Aorta (tissue), 5 donors: ENCODE data around the gene SIM1. TPM values are rescaled to one million over a fixed set of nuclear protein-coding genes. Genes with fewer than 3 reads are reported as not detected.
A peak's percentile ranks its signal among the peaks of the same experiment; 100 is the strongest.

ENCODE experiments used
- ATAC-seq: fragments of 200-7000 bp; cut with Tn5 transposase; one replicate; pipeline ENCODE4 v1.9.1; 2022; ENCODE audit warnings: moderate library complexity; ENCODE audit not compliant: low FRiP score
- DNase-seq, 2 donors: peaks; one replicate each; pipeline ENCODE4 v3.0.0-alpha.2; 2020
- H3K27ac ChIP-seq, 2 donors: one replicate each; pipeline ENCODE4 v1.5.1; 2013; ENCODE audit warnings: low read length in 2 of 2, mild to moderate bottlenecking in 2 of 2, moderate library complexity in 2 of 2, control low read depth in 1 of 2, inconsistent platforms in 1 of 2, low read depth in 1 of 2
- H3K27me3 ChIP-seq, 2 donors: one replicate each; pipeline ENCODE4 v1.6.1; 2013; ENCODE audit warnings: control low read depth in 1 of 2, low read length in 1 of 2, mild to moderate bottlenecking in 1 of 2, moderate library complexity in 1 of 2; ENCODE audit not compliant: insufficient read depth in 2 of 2, control insufficient read depth in 1 of 2
- H3K36me3 ChIP-seq, 2 donors: one replicate each; pipeline ENCODE4 v1.6.1; 2013; ENCODE audit warnings: control low read depth in 1 of 2, low read length in 1 of 2, mild to moderate bottlenecking in 1 of 2; ENCODE audit not compliant: insufficient read depth in 2 of 2, control insufficient read depth in 1 of 2
- H3K4me1 ChIP-seq, 2 donors: one replicate each; pipeline ENCODE4 v1.6.1; 2013; ENCODE audit warnings: low read length in 2 of 2, control low read depth in 1 of 2, mild to moderate bottlenecking in 1 of 2, moderate library complexity in 1 of 2; ENCODE audit not compliant: insufficient read depth in 2 of 2, control insufficient read depth in 1 of 2
- H3K4me3 ChIP-seq, 2 donors: one replicate each; pipeline ENCODE4 v1.5.1; 2013; ENCODE audit warnings: low read length in 2 of 2, control low read depth in 1 of 2, mild to moderate bottlenecking in 1 of 2
- H3K9me3 ChIP-seq: one replicate; pipeline ENCODE4 v1.6.1; 2013; ENCODE audit warnings: mild to moderate bottlenecking, low read length; ENCODE audit not compliant: control insufficient read depth
- WGBS, 2 donors: extraction: QIAGEN DNeasy Blood & Tissue Kit; methylation state at CpG; one replicate each; pipeline ENCODE4 v1.1.7; 2013; 5-methylcytosine and 5-hydroxymethylcytosine counted together
- intact Hi-C, 2 donors: fragments of 100-400 bp; cut with DNase I; formaldehyde crosslinking; loops; one replicate each; pipeline versions ENCODE4 v1.14.2 to v1.15.0; 2022
- polyA plus RNA-seq, 2 donors: library from polyadenylated mRNA; stranded (reverse); fragments of 200-250 nt; gene quantifications; one replicate each; pipeline ENCODE4 v1.2.3, GENCODE V29; 2013
- total RNA-seq, 2 donors: library from RNA; stranded (reverse); fragmentation: NEBNext Ultra II Directional; extraction: Animal tissue kit (Norgen Biotek cat#: 25700); gene quantifications; one replicate each; pipeline ENCODE4 v1.2.1, GENCODE V29; 2021
- donor health status: healthy with polysubstance abuse.
- donor health status: Bipolar disorder and iron deficiency.
- donor health status: DM: no; HTN: no; CAD: no.
- donor health status: DM: no; HTN: no; CAD: no.
- donor health status: DM: yes; HTN: yes; CAD: no.

Gene SIM1
- total and polyA plus RNA-seq, 4 donors, result 0.10 TPM; not detected in 3

- no peak overlapping the region for H3K4me3 ChIP-seq
- no peaks in the 10 kb centered on the region for H3K36me3 ChIP-seq
- H3K9me3 ChIP-seq, result no peaks in the 10 kb centered on the region
- WGBS, 2 donors, result 1 to 5% methylated on average over 2 of the region's 2 CpGs
- intact Hi-C loops, result loop anchor here in 1 of 2 donors (5.0 to 10.0 kb wide), 2 partner anchors 45 to 142 kb away; no protein-coding TSS in a partner anchor
- H3K4me1 ChIP-seq, result peaks cover 4 to 5% of the 10 kb centered on the region in 2 donors
- no peaks in the 10 kb centered on the region for H3K27me3 ChIP-seq
- DNase-seq (no peak), ATAC-seq (no peak)
- no peak overlapping the region for H3K27ac ChIP-seq
Measured at GRCh38 chr6:100346828-100347227, 117.9 kb downstream of the SIM1 start.

- no peaks in the 10 kb centered on the region for H3K36me3 ChIP-seq
- intact Hi-C loops, result loop anchor here in 1 of 2 donors (5.0 to 10.0 kb wide), 2 partner anchors 44 to 141 kb away; no protein-coding TSS in a partner anchor
- no peaks in the 10 kb centered on the region for H3K9me3 ChIP-seq
- H3K4me1 ChIP-seq, result peaks cover 4 to 5% of the 10 kb centered on the region in 2 donors
- no peak overlapping the region for H3K4me3 ChIP-seq
- ATAC-seq (no peak), DNase-seq (no peak)
- no peaks in the 10 kb centered on the region for H3K27me3 ChIP-seq
- 9 to 17% methylated on average over 2 of the region's 2 CpGs for WGBS, 2 donors
- H3K27ac ChIP-seq, result peak overlapping the region; percentile 8 to 60
Measured at GRCh38 chr6:100346203-100346602, 118.5 kb downstream of the SIM1 start.

GRCh38 chr6:100344761-100345160 is 120.0 kb downstream of the SIM1 start:
- no peak for ATAC-seq
- Histone ChIP-seq H3K4me1 (peaks cover 4 to 5% of the 10 kb centered on the region in 2 donors), H3K27me3 (no peaks in the 10 kb centered on the region), H3K9me3 (no peaks in the 10 kb centered on the region), H3K27ac (no peak overlapping the region), H3K4me3 (no peak overlapping the region), H3K36me3 (no peaks in the 10 kb centered on the region)
- intact Hi-C loops, result loop anchor here in 1 of 2 donors (5.0 to 10.0 kb wide), 2 partner anchors 42 to 140 kb away; no protein-coding TSS in a partner anchor
- no peak for DNase-seq
- 70 to 73% methylated on average over 4 of the region's 4 CpGs for WGBS, 2 donors

- 92 to 94% methylated on average over 2 of the region's 2 CpGs for whole genome bisulfite sequencing, 2 donors
- Histone ChIP-seq H3K4me1 (peaks cover 4 to 5% of the 10 kb centered on the region in 2 donors), H3K9me3 (no peaks in the 10 kb centered on the region), H3K36me3 (no peaks in the 10 kb centered on the region), H3K4me3 (no peak overlapping the region), H3K27ac (no peak overlapping the region), H3K27me3 (no peaks in the 10 kb centered on the region)
- ATAC-seq, result no peak
- intact Hi-C loops, result loop anchor here in 1 of 2 donors (10.0 kb wide), 1 partner anchor 140 kb away; no protein-coding TSS in a partner anchor
- DNase-seq, result no peak
Measured at GRCh38 chr6:100344321-100344720, 120.4 kb downstream of the SIM1 start.

GRCh38 chr6:100343316-100344077 is 121.2 kb downstream of the SIM1 start:
- ATAC-seq (no peak), DNase-seq (no peak)
- Histone ChIP-seq H3K27me3 (no peaks in the 10 kb centered on the region), H3K27ac (no peak overlapping the region), H3K9me3 (no peaks in the 10 kb centered on the region), H3K4me3 (no peak overlapping the region), H3K4me1 (peaks cover 4 to 5% of the 10 kb centered on the region in 2 donors), H3K36me3 (no peaks in the 10 kb centered on the region)
- 58 to 60% methylated on average over 4 of the region's 4 CpGs for WGBS, 2 donors
- intact Hi-C loops, result loop anchor here in 1 of 2 donors (10.0 kb wide), 1 partner anchor 139 kb away; no protein-coding TSS in a partner anchor

GRCh38 chr6:100342830-100343229 is 121.9 kb downstream of the SIM1 start:
- Histone ChIP-seq H3K9me3 (no peaks in the 10 kb centered on the region), H3K4me1 (peaks cover 4 to 5% of the 10 kb centered on the region in 2 donors), H3K4me3 (no peak overlapping the region), H3K27me3 (no peaks in the 10 kb centered on the region), H3K27ac (no peak overlapping the region), H3K36me3 (no peaks in the 10 kb centered on the region)
- intact Hi-C loops, result loop anchor here in 1 of 2 donors (10.0 kb wide), 1 partner anchor 138 kb away; no protein-coding TSS in a partner anchor
- ATAC-seq (no peak), DNase-seq (no peak)
- 15 to 28% methylated on average over 3 of the region's 3 CpGs for WGBS, 2 donors

GRCh38 chr6:100339574-100340255 is 125.0 kb downstream of the SIM1 start:
- ATAC-seq (no peak), DNase-seq (no peak)
- Histone ChIP-seq H3K9me3 (no peaks in the 10 kb centered on the region), H3K4me3 (no peak overlapping the region), H3K36me3 (no peaks in the 10 kb centered on the region), H3K27ac (no peak overlapping the region), H3K4me1 (peaks cover 4% of the 10 kb centered on the region in 2 donors), H3K27me3 (no peaks in the 10 kb centered on the region)
- intact Hi-C loops, result loop anchor here in 1 of 2 donors (10.0 kb wide), 1 partner anchor 135 kb away; no protein-coding TSS in a partner anchor
- WGBS, 2 donors, result 49 to 55% methylated on average over 4 of the region's 4 CpGs

GRCh38 chr6:100338090-100338489 is 126.6 kb downstream of the SIM1 start:
- no peaks in the 10 kb centered on the region for H3K27me3 ChIP-seq
- DNase-seq (no peak), ATAC-seq (no peak)
- 80 to 85% methylated on average over 2 of the region's 2 CpGs for WGBS, 2 donors
- H3K9me3 ChIP-seq, result no peaks in the 10 kb centered on the region
- H3K4me1 ChIP-seq, result peaks cover 0 to 1% of the 10 kb centered on the region in 2 donors
- intact Hi-C loops, result no loop called here
- no peak overlapping the region for H3K4me3 ChIP-seq
- no peaks in the 10 kb centered on the region for H3K36me3 ChIP-seq
- no peak overlapping the region for H3K27ac ChIP-seq
